ENCODE data around the gene TEDDM1. TPM values are rescaled to one million over a fixed set of nuclear protein-coding genes. Genes with fewer than 3 reads are reported as not detected.
"Not testable (repeated sequence)": the region's sequence is repeated elsewhere in the genome, so short reads cannot be mapped to it uniquely, and the experiment has no call there.

TEDDM1 gene
- polyA plus RNA-seq (2013), result not detected in 2 replicates

GRCh38 chr1:182400567-182400966 lies at the start of gene TEDDM1:
TEDDM1 (minus strand) TSS chr1:182400667; CDS start chr1:182400485, 182 bp downstream.
- H4K91ac ChIP-seq (ENCODE audit: low read depth, low read length), result no peak within 1 kb of the TSS
- no peak for DNase-seq
- no peak within 1 kb of the TSS for H2BK12ac ChIP-seq (ENCODE audit: low read length)
- no peaks in the 10 kb centered on the region for H3K27me3 ChIP-seq (ENCODE audit: insufficient read depth, low read length)
- no peaks in the 10 kb centered on the region for H3K9me3 ChIP-seq (ENCODE audit: insufficient read depth, low read depth, low read length)
- H3K36me3 ChIP-seq (ENCODE audit: control insufficient read depth in 1 of 2, insufficient read depth in 2 of 2, low read length in 2 of 2), result no peaks in the 10 kb centered on the region
- H3K4me3 ChIP-seq (ENCODE audit: low read depth, low read length), result no peak within 1 kb of the TSS
- no CpG with 5 or more reads among the region's 4 CpGs for WGBS (ENCODE audit: extremely low coverage, insufficient coverage, insufficient read length)
- H3K23ac ChIP-seq (ENCODE audit: low read length), result no peak within 1 kb of the TSS
- no peak within 1 kb of the TSS for H3K18ac ChIP-seq (ENCODE audit: low read length)
- no peak within 1 kb of the TSS for H2BK120ac ChIP-seq (ENCODE audit: insufficient read depth, low read length, poor library complexity)
- H3K4ac ChIP-seq (ENCODE audit: low read depth, low read length), result no peak within 1 kb of the TSS
- no peak within 1 kb of the TSS for H4K8ac ChIP-seq (ENCODE audit: low read depth, low read length)
- H3K79me2 ChIP-seq (ENCODE audit: control insufficient read depth, insufficient read depth, low read length, poor library complexity), result no peaks in the 10 kb centered on the region
- no peak within 1 kb of the TSS for H2AK5ac ChIP-seq (ENCODE audit: low read length)
- no peak within 1 kb of the TSS for H3K27ac ChIP-seq (ENCODE audit: low read depth, low read length)
- no peak within 1 kb of the TSS for H4K12ac ChIP-seq (ENCODE audit: low read depth, low read length)
- H3K14ac ChIP-seq (ENCODE audit: low read length), result no peak within 1 kb of the TSS
- H2AFZ ChIP-seq (ENCODE audit: insufficient read depth, low read length, poor library complexity), result no peak within 1 kb of the TSS
- H3K9ac ChIP-seq (ENCODE audit: low read length), result no peak within 1 kb of the TSS
- no peak within 1 kb of the TSS for H3K4me2 ChIP-seq (ENCODE audit: low read length)
- no peaks in the 10 kb centered on the region for H3K79me1 ChIP-seq (ENCODE audit: low read length)
- H3K4me1 ChIP-seq (ENCODE audit: control insufficient read depth in 1 of 2, insufficient read depth in 2 of 2, low read length in 2 of 2), result no peaks in the 10 kb centered on the region
- no peak within 1 kb of the TSS for H2BK5ac ChIP-seq (ENCODE audit: low read depth, low read length, poor library complexity)

GRCh38 chr1:182450087-182450486 lies 49.6 kb upstream of the TEDDM1 start, which contains the start of gene RGSL1:
RGSL1 (plus strand) TSS chr1:182450146; CDS start chr1:182450166, 20 bp downstream.
- H2AK5ac ChIP-seq (ENCODE audit: low read length), result no peak within 1 kb of the TSS
- H3K14ac ChIP-seq (ENCODE audit: low read length), result no peak within 1 kb of the TSS
- no peak within 1 kb of the TSS for H2BK120ac ChIP-seq (ENCODE audit: insufficient read depth, low read length, poor library complexity)
- no peaks in the 10 kb centered on the region for H3K4me1 ChIP-seq (ENCODE audit: control insufficient read depth in 1 of 2, insufficient read depth in 2 of 2, low read length in 2 of 2)
- no peak within 1 kb of the TSS for H3K23ac ChIP-seq (ENCODE audit: low read length)
- H3K4ac ChIP-seq (ENCODE audit: low read depth, low read length), result no peak within 1 kb of the TSS
- H3K79me2 ChIP-seq (ENCODE audit: control insufficient read depth, insufficient read depth, low read length, poor library complexity), result no peaks in the 10 kb centered on the region
- no peak within 1 kb of the TSS for H2AFZ ChIP-seq (ENCODE audit: insufficient read depth, low read length, poor library complexity)
- H3K4me2 ChIP-seq (ENCODE audit: low read length), result no peak within 1 kb of the TSS
- no peak within 1 kb of the TSS for H2BK12ac ChIP-seq (ENCODE audit: low read length)
- no peaks in the 10 kb centered on the region for H3K27me3 ChIP-seq (ENCODE audit: insufficient read depth, low read length)
- no peak within 1 kb of the TSS for H2BK5ac ChIP-seq (ENCODE audit: low read depth, low read length, poor library complexity)
- H3K9ac ChIP-seq (ENCODE audit: low read length), result no peak within 1 kb of the TSS
- no peak within 1 kb of the TSS for H3K27ac ChIP-seq (ENCODE audit: low read depth, low read length)
- H4K12ac ChIP-seq (ENCODE audit: low read depth, low read length), result no peak within 1 kb of the TSS
- H3K36me3 ChIP-seq (ENCODE audit: control insufficient read depth in 1 of 2, insufficient read depth in 2 of 2, low read length in 2 of 2), result no peaks in the 10 kb centered on the region
- H3K9me3 ChIP-seq (ENCODE audit: insufficient read depth, low read depth, low read length), result no peaks in the 10 kb centered on the region
- H3K18ac ChIP-seq (ENCODE audit: low read length), result no peak within 1 kb of the TSS
- H4K91ac ChIP-seq (ENCODE audit: low read depth, low read length), result no peak within 1 kb of the TSS
- no peaks in the 10 kb centered on the region for H3K79me1 ChIP-seq (ENCODE audit: low read length)
- DNase-seq, result no peak
- no peak within 1 kb of the TSS for H3K4me3 ChIP-seq (ENCODE audit: low read depth, low read length)
- H4K8ac ChIP-seq (ENCODE audit: low read depth, low read length), result no peak within 1 kb of the TSS

GRCh38 chr1:182447660-182448059 lies 47.2 kb upstream of the TEDDM1 start:
- Histone ChIP-seq H3K23ac (ENCODE audit: low read length) (no peak overlapping the region), H3K79me2 (ENCODE audit: control insufficient read depth, insufficient read depth, low read length, poor library complexity) (no peaks in the 10 kb centered on the region)

GRCh38 chr1:182447124-182447523 lies 46.7 kb upstream of the TEDDM1 start:
- not testable (repeated sequence) for H2BK120ac ChIP-seq (ENCODE audit: insufficient read depth, low read length, poor library complexity); H4K12ac ChIP-seq (ENCODE audit: low read depth, low read length); DNase-seq; H3K79me1 ChIP-seq (ENCODE audit: low read length); H2BK5ac ChIP-seq (ENCODE audit: low read depth, low read length, poor library complexity); H2AK5ac ChIP-seq (ENCODE audit: low read length); H3K14ac ChIP-seq (ENCODE audit: low read length); H2AFZ ChIP-seq (ENCODE audit: insufficient read depth, low read length, poor library complexity); H3K27me3 ChIP-seq (ENCODE audit: insufficient read depth, low read length); H3K4me2 ChIP-seq (ENCODE audit: low read length); H3K4me1 ChIP-seq (ENCODE audit: control insufficient read depth in 1 of 2, insufficient read depth in 2 of 2, low read length in 2 of 2); H4K91ac ChIP-seq (ENCODE audit: low read depth, low read length); H3K9ac ChIP-seq (ENCODE audit: low read length); H3K9me3 ChIP-seq (ENCODE audit: insufficient read depth, low read depth, low read length); H3K4me3 ChIP-seq (ENCODE audit: low read depth, low read length); H3K36me3 ChIP-seq (ENCODE audit: control insufficient read depth in 1 of 2, insufficient read depth in 2 of 2, low read length in 2 of 2); H3K79me2 ChIP-seq (ENCODE audit: control insufficient read depth, insufficient read depth, low read length, poor library complexity); H3K4ac ChIP-seq (ENCODE audit: low read depth, low read length); H3K23ac ChIP-seq (ENCODE audit: low read length); H4K8ac ChIP-seq (ENCODE audit: low read depth, low read length); H3K18ac ChIP-seq (ENCODE audit: low read length); H2BK12ac ChIP-seq (ENCODE audit: low read length); H3K27ac ChIP-seq (ENCODE audit: low read depth, low read length)
- no CpG with 5 or more reads among the region's 2 CpGs for WGBS (ENCODE audit: extremely low coverage, insufficient coverage, insufficient read length)

More at GRCh38 chr1:182447660-182448059, 47.2 kb upstream of the TEDDM1 start:
- H2AK5ac ChIP-seq (ENCODE audit: low read length), result no peak overlapping the region
- no peak overlapping the region for H3K14ac ChIP-seq (ENCODE audit: low read length)
- no peaks in the 10 kb centered on the region for H3K9me3 ChIP-seq (ENCODE audit: insufficient read depth, low read depth, low read length)
- H3K9ac ChIP-seq (ENCODE audit: low read length), result no peak overlapping the region
- H3K27me3 ChIP-seq (ENCODE audit: insufficient read depth, low read length), result no peaks in the 10 kb centered on the region
- no peak overlapping the region for H2BK120ac ChIP-seq (ENCODE audit: insufficient read depth, low read length, poor library complexity)
- H3K4ac ChIP-seq (ENCODE audit: low read depth, low read length), result no peak overlapping the region
- no CpG with 5 or more reads among the region's 1 CpG for WGBS (ENCODE audit: extremely low coverage, insufficient coverage, insufficient read length)
- H2BK5ac ChIP-seq (ENCODE audit: low read depth, low read length, poor library complexity), result no peak overlapping the region
- no peak overlapping the region for H4K91ac ChIP-seq (ENCODE audit: low read depth, low read length)
- no peak overlapping the region for H3K4me2 ChIP-seq (ENCODE audit: low read length)
- H3K79me1 ChIP-seq (ENCODE audit: low read length), result no peaks in the 10 kb centered on the region
- H4K8ac ChIP-seq (ENCODE audit: low read depth, low read length), result no peak overlapping the region
- no peak overlapping the region for H3K18ac ChIP-seq (ENCODE audit: low read length)
- peak; percentile 45 to 80 for DNase-seq
- H3K4me1 ChIP-seq (ENCODE audit: control insufficient read depth in 1 of 2, insufficient read depth in 2 of 2, low read length in 2 of 2), result no peaks in the 10 kb centered on the region
- H3K27ac ChIP-seq (ENCODE audit: low read depth, low read length), result no peak overlapping the region
- H3K4me3 ChIP-seq (ENCODE audit: low read depth, low read length), result no peak overlapping the region
- no peak overlapping the region for H2AFZ ChIP-seq (ENCODE audit: insufficient read depth, low read length, poor library complexity)
- no peak overlapping the region for H2BK12ac ChIP-seq (ENCODE audit: low read length)
- no peak overlapping the region for H4K12ac ChIP-seq (ENCODE audit: low read depth, low read length)
- no peaks in the 10 kb centered on the region for H3K36me3 ChIP-seq (ENCODE audit: control insufficient read depth in 1 of 2, insufficient read depth in 2 of 2, low read length in 2 of 2)
